H9 (cell line): ENCODE measurements around the gene SLC29A2. TPM values are rescaled to one million over a fixed set of nuclear protein-coding genes. Genes with fewer than 3 reads are reported as not detected.

ENCODE experiments used
- DNase-seq: peaks from one replicate; pipeline ENCODE4 v3.0.0-alpha.2; 2017
- H2AFZ ChIP-seq: one replicate; pipeline ENCODE4 v1.6.1; 2013; ENCODE audit warnings: mild to moderate bottlenecking, low read length, control low read depth, moderate library complexity
- H2AK5ac ChIP-seq: 2 replicates; pipeline ENCODE4 v1.6.1; 2013; ENCODE audit warnings: low read length, control low read depth, mixed read lengths; ENCODE audit not compliant: insufficient read length
- H2BK120ac ChIP-seq: one replicate; pipeline ENCODE4 v1.6.1; 2013; ENCODE audit warnings: low read depth, mild to moderate bottlenecking, low read length, control low read depth, inconsistent platforms; ENCODE audit not compliant: poor library complexity, severe bottlenecking
- H2BK12ac ChIP-seq: 2 replicates; pipeline ENCODE4 v1.6.1; 2013; ENCODE audit warnings: low read length, control low read depth, mixed read lengths, low read depth; ENCODE audit not compliant: insufficient read length
- H2BK15ac ChIP-seq: 2 replicates; pipeline ENCODE4 v1.6.1; 2013; ENCODE audit warnings: low read depth, low read length, control low read depth
- H2BK20ac ChIP-seq: one replicate; pipeline ENCODE4 v1.6.1; 2013; ENCODE audit warnings: low read depth, mild to moderate bottlenecking, low read length, control low read depth, inconsistent platforms; ENCODE audit not compliant: poor library complexity, severe bottlenecking
- H2BK5ac ChIP-seq: 2 replicates; pipeline ENCODE4 v1.6.1; 2013; ENCODE audit warnings: low read length, control low read depth, mixed read lengths; ENCODE audit not compliant: insufficient read length
- H3K14ac ChIP-seq: 2 replicates; pipeline ENCODE4 v1.6.1; 2013; ENCODE audit warnings: low read length, control low read depth; ENCODE audit not compliant: insufficient read depth
- H3K18ac ChIP-seq: 2 replicates; pipeline ENCODE4 v1.6.1; 2013; ENCODE audit warnings: low read depth, mild to moderate bottlenecking, mixed read lengths, low read length, control low read depth; ENCODE audit not compliant: insufficient read length
- H3K23ac ChIP-seq: 2 replicates; pipeline ENCODE4 v1.6.1; 2013; ENCODE audit warnings: low read length, control low read depth, mixed read lengths, low read depth; ENCODE audit not compliant: insufficient read length
- H3K23me2 ChIP-seq: 2 replicates; pipeline ENCODE4 v1.6.1; 2013; ENCODE audit warnings: low read depth, mild to moderate bottlenecking, mixed read lengths, low read length, control low read depth; ENCODE audit not compliant: insufficient read length, poor library complexity, severe bottlenecking
- H3K27ac ChIP-seq: 2 replicates; pipeline ENCODE4 v1.5.1; 2013; ENCODE audit warnings: low read length, control low read depth, mixed read lengths, low read depth; ENCODE audit not compliant: insufficient read length
- H3K27me3 ChIP-seq: 2 replicates; pipeline ENCODE4 v1.6.1; 2013; ENCODE audit warnings: low read length, control low read depth, inconsistent platforms; ENCODE audit not compliant: insufficient read depth
- H3K4ac ChIP-seq: 2 replicates; pipeline ENCODE4 v1.6.1; 2013; ENCODE audit warnings: low read depth, mild to moderate bottlenecking, control low read depth, inconsistent platforms, low read length, moderate library complexity
- H3K4me1 ChIP-seq: 2 replicates; pipeline ENCODE4 v1.6.1; 2013; ENCODE audit warnings: low read length, control low read depth, inconsistent platforms; ENCODE audit not compliant: insufficient read depth
- H3K4me2 ChIP-seq: 2 replicates; pipeline ENCODE4 v1.6.1; 2013; ENCODE audit warnings: low read length, control low read depth, mixed read lengths; ENCODE audit not compliant: insufficient read length, insufficient read depth
- H3K56ac ChIP-seq: 2 replicates; pipeline ENCODE4 v1.6.1; 2013; ENCODE audit warnings: low read depth, mild to moderate bottlenecking, mixed read lengths, low read length, control low read depth; ENCODE audit not compliant: insufficient read length
- H3K79me1 ChIP-seq: 2 replicates; pipeline ENCODE4 v1.6.1; 2013; ENCODE audit warnings: low read depth, mild to moderate bottlenecking, moderate library complexity, low read length, control low read depth, inconsistent platforms; ENCODE audit not compliant: insufficient read depth, poor library complexity, severe bottlenecking
- H3K79me2 ChIP-seq: 2 replicates; pipeline ENCODE4 v1.6.1; 2013; ENCODE audit warnings: low read length, control low read depth, inconsistent platforms; ENCODE audit not compliant: insufficient read depth
- H3K9ac ChIP-seq: 2 replicates; pipeline ENCODE4 v1.6.1; 2013; ENCODE audit warnings: low read length, control low read depth, mixed read lengths; ENCODE audit not compliant: insufficient read length; ENCODE audit errors: extremely low read depth
- H3K9me3 ChIP-seq: one replicate; pipeline ENCODE4 v1.6.1; 2013; ENCODE audit warnings: low read depth, low read length, inconsistent platforms; ENCODE audit not compliant: control insufficient read depth
- H3T11ph ChIP-seq: one replicate; pipeline ENCODE4 v1.6.1; 2013; ENCODE audit warnings: mild to moderate bottlenecking, low read length, control low read depth, inconsistent platforms
- H4K20me1 ChIP-seq: one replicate; pipeline ENCODE4 v1.6.1; 2013; ENCODE audit not compliant: control insufficient read depth, insufficient read length, insufficient read depth
- H4K5ac ChIP-seq: 2 replicates; pipeline ENCODE4 v1.6.1; 2013; ENCODE audit warnings: low read depth, mild to moderate bottlenecking, mixed read lengths, low read length, control low read depth; ENCODE audit not compliant: insufficient read length
- H4K8ac ChIP-seq: replicated peaks from 2 replicates; pipeline ENCODE4 v1.6.1; 2013; ENCODE audit warnings: low read length, control low read depth, mixed read lengths, low read depth; ENCODE audit not compliant: insufficient read length
- H4K91ac ChIP-seq: 2 replicates; pipeline ENCODE4 v1.6.1; 2013; ENCODE audit warnings: low read depth, mild to moderate bottlenecking, moderate library complexity, mixed read lengths, low read length, control low read depth; ENCODE audit not compliant: insufficient read length
- H3K27ac Mint-ChIP-seq, 3 experiments: 2 replicates in 2 of 3; 3 replicates in 1 of 3; pipeline ENCODE4 v1.8.0; 2020 to 2021; ENCODE audit warnings: mixed read lengths in 3 of 3, mild to moderate bottlenecking in 1 of 3, moderate library complexity in 1 of 3
- H3K27me3 Mint-ChIP-seq: 2 replicates; pipeline ENCODE4 v1.8.0; 2021; ENCODE audit warnings: low read depth, mild to moderate bottlenecking, moderate library complexity, mixed read lengths
- H3K36me3 Mint-ChIP-seq, 3 experiments: 2 replicates in 2 of 3; 3 replicates in 1 of 3; pipeline ENCODE4 v1.8.0; 2020 to 2021; ENCODE audit warnings: low read depth in 3 of 3, mixed read lengths in 3 of 3; ENCODE audit not compliant: insufficient read depth in 1 of 3
- H3K4me1 Mint-ChIP-seq, 2 experiments: 2 replicates each; pipeline ENCODE4 v1.8.0; 2020; ENCODE audit warnings: mixed read lengths in 2 of 2
- H3K4me3 Mint-ChIP-seq, 2 experiments: 2 replicates in 1 of 2; 3 replicates in 1 of 2; pipeline ENCODE4 v1.8.0; 2020 to 2021; ENCODE audit warnings: mild to moderate bottlenecking in 2 of 2, mixed read lengths in 2 of 2, moderate library complexity in 1 of 2
- H3K9me3 Mint-ChIP-seq, 2 experiments: 2 replicates in 1 of 2; 3 replicates in 1 of 2; pipeline ENCODE4 v1.8.0; 2020; ENCODE audit warnings: mild to moderate bottlenecking in 2 of 2, mixed read lengths in 2 of 2, moderate library complexity in 1 of 2
- CTCF ChIP-seq: fragments of 200-600 bp; sonication (generic); conservative IDR thresholded peaks from 3 replicates; pipeline ENCODE4 v1.8.0; 2021; ENCODE audit warnings: antibody characterized with exemption, mild to moderate bottlenecking
- WGBS: extraction: QIAGEN DNeasy Blood & Tissue Kit; methylation state at CpG from one replicate; pipeline ENCODE4 v1.1.7; 2013; ENCODE audit warnings: missing lambda C conversion rate, low lambda C conversion rate, mixed read lengths; ENCODE audit not compliant: insufficient read length; ENCODE audit errors: extremely low coverage; 5-methylcytosine and 5-hydroxymethylcytosine counted together
- total RNA-seq: library from RNA; stranded (reverse); gene quantifications from 2 replicates; pipeline ENCODE4 v1.2.1, GENCODE V29; 2021

SLC29A2 gene
- total RNA-seq, 1 experiment from 2014 or later: 29.8 TPM

- Histone ChIP-seq H3K4me1 (peaks cover 20% of the 10 kb centered on the region), H2BK5ac (no peak overlapping the region), H4K8ac (no peak overlapping the region), H4K91ac (no peak overlapping the region), H2AFZ (no peak overlapping the region), H2BK20ac (no peak overlapping the region), H3K4me2 (no peak overlapping the region), H2BK15ac (no peak overlapping the region), H3K9ac (no peak overlapping the region), H3K18ac (no peak overlapping the region), H2AK5ac (no peak overlapping the region), H3T11ph (no peak overlapping the region), H3K23ac (no peak overlapping the region), H4K5ac (no peak overlapping the region), H3K56ac (no peak overlapping the region), H4K20me1 (no peaks in the 10 kb centered on the region), H2BK120ac (no peak overlapping the region), H3K9me3 (no peaks in the 10 kb centered on the region), H3K4ac (no peak overlapping the region), H2BK12ac (no peak overlapping the region), H3K79me1 (no peaks in the 10 kb centered on the region), H3K14ac (no peak overlapping the region), H3K27ac (no peak overlapping the region), H3K79me2 (no peaks in the 10 kb centered on the region), H3K27me3 (peaks cover 12% of the 10 kb centered on the region; the same call in 1 of the 2 replicates), H3K23me2 (peaks cover 5% of the 10 kb centered on the region)
- H3K27me3 Mint-ChIP-seq: peaks cover 22% of the 10 kb centered on the region
- no peaks in the 10 kb centered on the region for H3K36me3 Mint-ChIP-seq
- no CpG with 5 or more reads among the region's 2 CpGs for WGBS
- no peaks in the 10 kb centered on the region; a peak in 1 of 5 replicates for H3K9me3 Mint-ChIP-seq
- no peak for TF ChIP-seq CTCF
- no peak overlapping the region for H3K27ac Mint-ChIP-seq
- no peak overlapping the region; a peak in 1 of 5 replicates for H3K4me3 Mint-ChIP-seq
- peaks cover 74 to 77% of the 10 kb centered on the region in 2 experiments for H3K4me1 Mint-ChIP-seq
- no peak for DNase-seq
These were observed 43.9 kb upstream of the SLC29A2 start for GRCh38 chr11:66415423-66415822.
